NT2/D1 (cell line): Measurements from ENCODE around the gene FPR1.

Experiments
- DNase-seq: peaks from one replicate; pipeline ENCODE4 v3.0.0-alpha.2; 2011; ENCODE audit warnings: low read depth, low spot score
- H3K27me3 ChIP-seq: 2 replicates; pipeline ENCODE4 v1.6.0; 2011; ENCODE audit warnings: mild to moderate bottlenecking; ENCODE audit not compliant: insufficient read length, insufficient read depth
- H3K36me3 ChIP-seq: 2 replicates; pipeline ENCODE4 v1.6.1; 2011; ENCODE audit warnings: mild to moderate bottlenecking, low read length, mixed read lengths; ENCODE audit not compliant: insufficient read depth, insufficient read length
- H3K4me1 ChIP-seq: 2 replicates; pipeline ENCODE4 v1.5.1; 2011; ENCODE audit not compliant: insufficient read depth, insufficient read length
- H3K4me3 ChIP-seq: 2 replicates; pipeline ENCODE4 v1.5.1; 2011; ENCODE audit warnings: low read depth; ENCODE audit not compliant: insufficient read length
- H3K9ac ChIP-seq: 2 replicates; pipeline ENCODE4 v1.6.0; 2011; ENCODE audit warnings: low read depth; ENCODE audit not compliant: insufficient read length
- H3K9me3 ChIP-seq: 2 replicates; pipeline ENCODE4 v1.5.1; 2011; ENCODE audit warnings: mild to moderate bottlenecking, low read length; ENCODE audit not compliant: insufficient read depth
- SUZ12 ChIP-seq: IDR thresholded peaks from 2 replicates; pipeline ENCODE4 v1.6.1; 2011; ENCODE audit not compliant: insufficient read length, insufficient read depth; ENCODE audit errors: extremely low read depth
- YY1 ChIP-seq: IDR thresholded peaks from 2 replicates; pipeline ENCODE4 v1.6.1; 2011; ENCODE audit not compliant: insufficient read length, insufficient read depth
- ZNF274 ChIP-seq: IDR thresholded peaks from 2 replicates; pipeline ENCODE4 v1.6.1; 2011; ENCODE audit warnings: mild to moderate bottlenecking, low read depth, low read length

The FPR1 gene

GRCh38 chr19:51711702-51712101, 40.0 kb downstream of the FPR1 start:
- no peak overlapping the region for H3K9ac ChIP-seq
- H3K27me3 ChIP-seq = peaks cover 4% of the 10 kb centered on the region
- peaks cover 13% of the 10 kb centered on the region for H3K36me3 ChIP-seq
- no peak overlapping the region for H3K4me3 ChIP-seq
- no peaks in the 10 kb centered on the region for H3K9me3 ChIP-seq
- H3K4me1 ChIP-seq = peaks cover 2% of the 10 kb centered on the region
- DNase-seq = no peak
- no peak for TF ChIP-seq SUZ12
- no peak for TF ChIP-seq ZNF274
- TF ChIP-seq YY1 = no peak

- peaks cover 27% of the 10 kb centered on the region for H3K36me3 ChIP-seq
- H3K4me1 ChIP-seq = peaks cover 4% of the 10 kb centered on the region
- H3K9me3 ChIP-seq = no peaks in the 10 kb centered on the region
- DNase-seq = no peak
- TF ChIP-seq SUZ12 (no peak), YY1 (no peak), ZNF274 (no peak)
- no peak overlapping the region for H3K4me3 ChIP-seq
- H3K27me3 ChIP-seq = no peaks in the 10 kb centered on the region
- no peak overlapping the region for H3K9ac ChIP-seq
Observed at GRCh38 chr19:51710163-51710562, 41.5 kb downstream of the FPR1 start.

GRCh38 chr19:51709575-51709974, 42.1 kb downstream of the FPR1 start:
- H3K4me1 ChIP-seq = peaks cover 4% of the 10 kb centered on the region
- TF ChIP-seq ZNF274 (no peak), YY1 (no peak), SUZ12 (no peak)
- H3K4me3 ChIP-seq = no peak overlapping the region

GRCh38 chr19:51708811-51709210, 42.9 kb downstream of the FPR1 start:
- DNase-seq = no peak
- peaks cover 35% of the 10 kb centered on the region for H3K36me3 ChIP-seq
- TF ChIP-seq YY1 (no peak), ZNF274 (no peak), SUZ12 (no peak)
- no peaks in the 10 kb centered on the region for H3K9me3 ChIP-seq
- H3K27me3 ChIP-seq = no peaks in the 10 kb centered on the region
- no peak overlapping the region for H3K9ac ChIP-seq
- peaks cover 4% of the 10 kb centered on the region for H3K4me1 ChIP-seq
- H3K4me3 ChIP-seq = no peak overlapping the region

More at GRCh38 chr19:51709575-51709974, 42.1 kb downstream of the FPR1 start:
- Histone ChIP-seq H3K36me3 (peaks cover 31% of the 10 kb centered on the region), H3K9ac (no peak overlapping the region), H3K27me3 (no peaks in the 10 kb centered on the region), H3K9me3 (no peaks in the 10 kb centered on the region)
- DNase-seq = no peak

- TF ChIP-seq SUZ12 (no peak), ZNF274 (no peak), YY1 (no peak)
- DNase-seq = no peak
- no peaks in the 10 kb centered on the region for H3K9me3 ChIP-seq
- peaks cover 2% of the 10 kb centered on the region for H3K4me1 ChIP-seq
- H3K9ac ChIP-seq = no peak overlapping the region
- H3K4me3 ChIP-seq = no peak overlapping the region
- no peaks in the 10 kb centered on the region for H3K27me3 ChIP-seq
- H3K36me3 ChIP-seq = peaks cover 49% of the 10 kb centered on the region
Observed at GRCh38 chr19:51706885-51707284, 44.8 kb downstream of the FPR1 start.

- Histone ChIP-seq H3K9me3 (no peaks in the 10 kb centered on the region), H3K4me3 (no peak overlapping the region), H3K9ac (no peak overlapping the region), H3K27me3 (no peaks in the 10 kb centered on the region), H3K4me1 (peaks cover 2% of the 10 kb centered on the region), H3K36me3 (peaks cover 55% of the 10 kb centered on the region)
- DNase-seq = no peak
- no peak for TF ChIP-seq ZNF274
- TF ChIP-seq YY1 = no peak
- TF ChIP-seq SUZ12 = no peak
Observed at GRCh38 chr19:51706296-51706695, 45.4 kb downstream of the FPR1 start.

- H3K9me3 ChIP-seq = no peaks in the 10 kb centered on the region
- peak overlapping the region; percentile 74 for H3K4me3 ChIP-seq
- H3K36me3 ChIP-seq = peaks cover 62% of the 10 kb centered on the region
- TF ChIP-seq ZNF274 (no peak), YY1 (no peak), SUZ12 (no peak)
- no peaks in the 10 kb centered on the region for H3K27me3 ChIP-seq
- DNase-seq = no peak
- H3K9ac ChIP-seq = peak overlapping the region; percentile 94
- H3K4me1 ChIP-seq = peaks cover 2% of the 10 kb centered on the region
Observed at GRCh38 chr19:51704626-51705025, 47.1 kb downstream of the FPR1 start.
